IPS-18c (cell line): ENCODE results near the gene RAB11FIP4.

ENCODE experiments used
- H3K4me3 ChIP-seq: 2 replicates; pipeline ENCODE4 v1.7.0; 2013; ENCODE audit warnings: low read depth, mild to moderate bottlenecking, low read length, moderate library complexity; ENCODE audit not compliant: insufficient read depth
- H3K9me3 ChIP-seq: one replicate; pipeline ENCODE4 v1.6.1; 2013; ENCODE audit warnings: mild to moderate bottlenecking, low read length, moderate library complexity; ENCODE audit not compliant: control insufficient read depth, insufficient read depth

Gene RAB11FIP4

DNA sequence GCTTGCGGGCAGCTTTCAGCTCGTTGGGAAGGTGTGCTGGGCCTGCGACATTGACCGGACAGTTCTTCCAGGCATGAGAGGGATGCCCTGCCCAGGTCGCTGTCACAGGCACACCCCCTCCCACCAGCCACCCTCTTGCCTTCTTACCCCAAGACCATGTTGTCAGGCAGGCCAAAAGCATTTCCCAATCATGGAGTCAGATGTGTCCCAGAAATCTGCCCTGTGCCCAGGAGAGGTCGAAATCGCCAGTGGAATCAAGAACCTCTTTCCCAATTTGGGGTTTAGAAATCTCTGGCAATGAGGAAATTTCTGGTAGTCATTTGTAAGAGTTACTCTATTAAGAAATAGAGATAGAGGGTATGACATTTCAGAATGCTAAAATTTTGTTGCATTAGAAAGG lies 177.1 kb downstream of the RAB11FIP4 start:
- Histone ChIP-seq H3K4me3 (no peak overlapping the region), H3K9me3 (no peaks in the 10 kb centered on the region)

- H3K4me3 ChIP-seq: no peak overlapping the region
- no peaks in the 10 kb centered on the region for H3K9me3 ChIP-seq
Observed at GRCh38 chr17:31570231-31570630, 178.8 kb downstream of the RAB11FIP4 start.

DNA sequence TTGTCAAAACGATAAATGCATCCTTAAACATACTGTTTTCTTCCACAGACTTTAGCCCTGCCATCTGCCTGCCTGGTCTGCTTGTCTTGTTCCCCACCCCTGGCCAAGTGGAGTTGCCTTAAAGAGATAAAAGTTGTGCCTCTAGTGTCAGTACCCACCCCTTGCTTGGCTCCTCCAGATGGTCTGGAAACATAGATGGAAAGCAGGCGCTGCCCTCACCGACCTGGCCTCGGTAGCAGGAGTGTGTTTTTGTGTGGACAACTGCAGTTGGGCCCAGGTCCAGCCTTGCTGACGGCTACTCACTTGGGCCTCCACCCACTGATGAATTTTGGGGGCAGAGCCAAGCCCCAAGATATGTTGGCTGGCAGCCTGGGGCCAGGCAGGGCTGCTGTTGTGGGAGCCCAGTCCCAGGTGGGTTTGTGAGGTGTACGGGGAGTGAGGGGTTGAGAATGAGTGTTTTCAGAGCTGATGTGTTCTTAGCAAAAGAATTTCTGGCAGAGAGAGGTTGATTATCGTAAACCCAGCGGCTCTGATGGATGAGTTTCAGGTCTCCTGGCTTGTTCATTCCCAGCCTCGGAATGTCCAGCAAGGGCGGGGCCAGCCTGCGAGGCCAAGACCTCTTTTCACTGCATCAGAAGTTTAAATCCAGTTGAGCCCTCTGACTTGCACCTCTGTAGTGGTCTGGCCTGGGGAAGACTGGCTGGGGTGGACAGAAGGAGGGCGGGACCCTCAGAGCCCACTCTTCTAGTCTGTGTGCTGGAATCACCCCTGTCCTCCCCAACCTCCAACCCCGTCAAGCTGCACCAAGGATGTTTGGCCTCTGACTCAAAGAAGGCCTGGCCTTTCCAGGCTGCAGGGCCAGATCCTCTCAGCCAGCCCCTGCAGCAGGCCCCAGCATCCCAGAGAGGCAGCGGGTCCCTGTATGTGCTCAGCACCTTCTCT lies 179.7 kb downstream of the RAB11FIP4 start:
- Histone ChIP-seq H3K4me3 (no peak overlapping the region), H3K9me3 (no peaks in the 10 kb centered on the region)

- H3K9me3 ChIP-seq: no peaks in the 10 kb centered on the region
- H3K4me3 ChIP-seq: no peak overlapping the region
Observed at GRCh38 chr17:31572341-31572740, 180.9 kb downstream of the RAB11FIP4 start.

DNA sequence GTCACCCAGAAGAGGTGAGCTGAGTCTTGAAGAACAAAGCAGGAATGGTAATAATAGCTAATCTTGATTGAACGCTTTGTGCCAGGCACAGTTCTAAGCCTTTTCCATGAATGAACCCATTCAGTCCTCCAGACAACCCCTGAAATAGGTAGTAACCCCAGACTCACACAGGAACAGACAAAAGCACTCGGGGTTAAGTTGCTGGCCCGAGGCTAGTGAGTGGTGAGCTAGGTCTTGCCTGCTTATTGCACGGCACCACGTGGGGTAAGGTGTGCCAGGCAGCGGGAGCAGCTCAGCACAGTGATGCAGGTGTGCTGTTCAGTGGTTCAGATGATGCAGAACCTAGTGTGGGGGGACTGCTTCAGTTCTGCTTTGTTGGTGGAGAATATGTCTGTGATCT lies 181.6 kb downstream of the RAB11FIP4 start:
- H3K4me3 ChIP-seq: no peak overlapping the region
- H3K9me3 ChIP-seq: no peaks in the 10 kb centered on the region

- H3K9me3 ChIP-seq: no peaks in the 10 kb centered on the region
- no peak overlapping the region for H3K4me3 ChIP-seq
Observed at GRCh38 chr17:31573861-31574260, 182.4 kb downstream of the RAB11FIP4 start.

DNA sequence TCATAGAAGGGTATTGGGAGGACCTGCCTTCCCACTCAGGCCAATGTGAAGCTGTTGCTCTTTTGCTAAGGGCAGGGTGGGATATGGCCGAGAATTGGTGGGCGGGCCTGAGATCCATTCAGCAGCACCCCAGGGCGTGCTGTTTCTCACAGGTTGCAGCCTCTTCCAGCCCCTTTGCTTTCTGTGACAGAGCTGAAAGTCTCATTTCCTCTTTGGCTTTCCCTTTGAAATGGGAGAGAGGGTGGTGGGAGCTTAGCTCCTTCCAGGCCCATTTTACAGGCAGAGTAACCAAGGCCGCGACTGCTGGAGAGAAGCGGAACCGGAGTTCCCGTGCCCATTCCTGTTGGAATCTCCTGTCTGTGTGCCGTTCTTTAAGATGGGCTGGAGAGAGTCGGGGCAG lies 183.0 kb downstream of the RAB11FIP4 start:
- no peaks in the 10 kb centered on the region for H3K9me3 ChIP-seq
- no peak overlapping the region for H3K4me3 ChIP-seq

DNA sequence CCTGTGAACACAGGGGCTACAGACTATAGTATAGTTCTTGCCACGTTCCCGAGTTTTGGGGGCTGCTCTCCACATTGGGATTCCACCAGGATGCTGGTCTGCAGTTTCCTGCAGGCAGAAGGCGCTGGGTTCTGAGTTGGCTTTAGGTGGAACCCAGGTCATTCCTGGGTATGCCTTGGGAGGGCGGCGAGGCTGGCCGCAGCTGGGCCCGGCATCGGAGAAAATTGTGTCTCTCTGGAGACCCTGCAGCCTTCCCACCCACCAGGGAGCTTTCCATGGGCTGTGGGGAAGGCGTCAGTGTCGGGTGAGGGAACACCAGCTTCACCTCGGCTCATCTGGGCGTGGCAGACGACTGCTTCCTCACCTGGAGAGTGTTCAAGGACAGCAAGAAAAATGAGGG lies 183.6 kb downstream of the RAB11FIP4 start:
- Histone ChIP-seq H3K9me3 (no peaks in the 10 kb centered on the region), H3K4me3 (no peak overlapping the region)

- Histone ChIP-seq H3K9me3 (no peaks in the 10 kb centered on the region), H3K4me3 (no peak overlapping the region)
Observed at GRCh38 chr17:31579265-31579664, 187.8 kb downstream of the RAB11FIP4 start.

DNA sequence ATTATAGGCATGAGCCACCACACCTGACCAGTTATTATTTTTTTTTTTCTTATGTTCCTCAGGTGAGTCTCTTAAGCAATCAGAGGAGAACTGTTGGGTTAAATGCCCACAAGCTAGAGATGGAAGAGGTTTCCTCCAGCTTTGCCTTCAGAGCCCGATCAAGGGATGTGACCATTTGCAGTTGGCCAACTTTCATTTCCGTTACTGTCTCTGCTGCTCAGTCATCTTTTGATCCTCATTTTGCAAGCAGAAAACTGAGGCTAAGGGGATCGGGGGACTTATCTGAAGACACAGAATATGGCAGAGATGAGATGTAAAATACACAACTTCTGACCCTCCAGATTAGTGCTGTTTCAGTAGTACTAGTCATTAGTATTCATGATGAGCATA lies 188.8 kb downstream of the RAB11FIP4 start:
- H3K4me3 ChIP-seq: no peak overlapping the region
- H3K9me3 ChIP-seq: no peaks in the 10 kb centered on the region

DNA sequence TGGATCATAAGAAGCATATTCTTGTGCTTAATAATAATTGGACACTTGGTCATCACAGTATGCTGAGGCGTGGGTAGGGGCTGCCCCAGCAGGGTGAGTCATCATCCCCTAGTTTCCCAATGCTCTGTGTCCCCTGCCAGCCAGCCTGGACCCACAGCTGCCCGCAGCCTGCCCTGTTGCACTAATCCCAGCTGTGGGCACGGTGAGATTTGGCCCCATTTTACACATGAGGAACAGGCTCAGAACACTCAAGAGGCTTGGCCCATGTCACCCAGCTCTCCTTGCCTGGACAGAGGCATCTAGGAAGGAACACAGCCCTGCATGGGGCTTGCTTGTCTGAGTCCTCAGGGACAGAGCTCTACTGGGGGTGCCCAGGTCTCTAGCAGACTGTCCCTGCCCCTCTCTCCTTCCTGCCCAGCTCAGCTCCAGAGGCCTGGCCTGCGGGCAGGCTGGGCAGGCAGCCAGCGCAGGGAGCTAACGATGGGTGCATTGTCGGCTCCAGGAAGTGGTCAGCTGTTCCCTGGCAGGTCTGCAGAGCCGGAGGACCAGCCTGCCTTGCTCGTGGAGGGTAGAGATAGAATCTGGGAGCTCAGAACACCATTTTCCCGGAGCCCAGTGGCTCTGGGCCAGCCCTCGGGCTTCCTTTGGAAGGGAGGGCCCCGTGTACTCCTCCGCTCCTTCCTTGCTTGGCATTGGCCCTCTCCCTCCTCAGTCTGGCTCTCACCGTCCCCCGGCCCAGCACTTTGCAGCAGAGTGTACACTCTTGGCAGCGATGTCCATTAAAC lies 189.4 kb downstream of the RAB11FIP4 start:
- Histone ChIP-seq H3K9me3 (no peaks in the 10 kb centered on the region), H3K4me3 (no peak overlapping the region)

DNA sequence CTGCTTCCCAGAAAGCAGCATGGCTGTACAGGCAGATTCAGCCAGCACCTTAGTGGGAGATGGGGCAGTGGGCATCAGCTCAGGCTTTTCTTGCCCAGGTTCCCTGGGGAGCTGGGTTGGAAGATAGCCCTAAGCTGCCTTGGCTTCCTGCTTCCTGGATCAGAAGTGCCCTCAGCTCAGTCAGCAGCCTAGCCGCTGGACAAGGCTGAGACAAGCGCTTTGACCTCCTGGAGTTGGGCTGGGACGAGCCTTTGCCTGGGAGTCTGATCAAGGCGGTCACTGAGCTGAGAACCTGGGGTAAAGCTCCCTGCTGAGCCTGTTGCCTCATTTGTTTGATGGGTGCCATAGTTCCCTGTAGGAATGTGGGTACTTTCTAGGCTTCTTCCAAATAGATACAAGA lies 190.0 kb downstream of the RAB11FIP4 start:
- H3K4me3 ChIP-seq: no peak overlapping the region

GRCh38 chr17:31582151-31582907 lies 190.9 kb downstream of the RAB11FIP4 start:
- Histone ChIP-seq H3K4me3 (no peak overlapping the region), H3K9me3 (no peaks in the 10 kb centered on the region)

More for the DNA sequence above, 190.0 kb downstream of the RAB11FIP4 start:
- no peaks in the 10 kb centered on the region for H3K9me3 ChIP-seq

- Histone ChIP-seq H3K4me3 (no peak overlapping the region), H3K9me3 (no peaks in the 10 kb centered on the region)
Observed at GRCh38 chr17:31583772-31584356, 192.4 kb downstream of the RAB11FIP4 start.

GRCh38 chr17:31584438-31585279 lies 193.2 kb downstream of the RAB11FIP4 start:
- no peak overlapping the region for H3K4me3 ChIP-seq

DNA sequence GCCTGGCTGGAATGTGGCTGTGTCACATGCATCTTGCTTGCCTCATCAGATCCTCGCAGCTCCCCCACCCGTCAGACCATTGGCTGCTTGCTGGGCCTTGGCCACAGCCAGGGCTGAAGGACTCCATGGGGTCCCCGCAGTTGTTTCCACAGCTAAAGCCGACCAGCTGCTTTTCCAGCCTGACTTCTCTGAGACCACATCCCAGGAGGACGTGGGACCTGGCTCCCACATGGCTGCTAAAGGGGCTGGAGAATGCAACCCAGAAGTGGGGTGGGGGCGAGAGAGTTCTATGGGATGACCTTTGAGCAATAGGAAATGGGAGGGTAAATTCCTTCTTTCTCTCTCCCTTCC lies 193.8 kb downstream of the RAB11FIP4 start:
- Histone ChIP-seq H3K4me3 (no peak overlapping the region), H3K9me3 (no peaks in the 10 kb centered on the region)

More at GRCh38 chr17:31584438-31585279, 193.2 kb downstream of the RAB11FIP4 start:
- no peaks in the 10 kb centered on the region for H3K9me3 ChIP-seq
